ENCODE measurements around the gene DPY19L3. TPM values are rescaled to one million over a fixed set of nuclear protein-coding genes. Genes with fewer than 3 reads are reported as not detected.
"Not testable (repeated sequence)": the region's sequence is repeated elsewhere in the genome, so short reads cannot be mapped to it uniquely, and the experiment has no call there.

DPY19L3 gene
- total and polyA plus RNA-seq, 3 donors from 2014 or later: 23.8 to 79.9 (median 68.9) TPM

GRCh38 chr19:32373585-32374295 lies 31.8 kb upstream of the DPY19L3 start:
- Histone ChIP-seq H3K4me3 (no peak overlapping the region), H3K9me3 (no peaks in the 10 kb centered on the region), H3K27me3 (no peaks in the 10 kb centered on the region), H3K4me1 (no peaks in the 10 kb centered on the region), H3K27ac (no peak overlapping the region), H3K36me3 (ENCODE audit: low read depth, missing control alignments) (no peaks in the 10 kb centered on the region)
- WGBS, 2 donors: 72 to 83% methylated on average over 10 of the region's 10 CpGs
- no peak for DNase-seq
- intact Hi-C loops (cut with DNase I; ENCODE audit: low total_unique reads): no loop called here
- TF ChIP-seq CTCF (IDR thresholded peaks at IDR 0.05) (no peak), POLR2A (IDR thresholded peaks at IDR 0.05) (no peak)

GRCh38 chr19:32374362-32374761 lies 31.2 kb upstream of the DPY19L3 start:
- H3K4me3 ChIP-seq; intact Hi-C loops (cut with DNase I; ENCODE audit: low total_unique reads); DNase-seq; H3K27ac ChIP-seq; H3K36me3 ChIP-seq (ENCODE audit: low read depth, missing control alignments); H3K9me3 ChIP-seq; H3K27me3 ChIP-seq; H3K4me1 ChIP-seq: not testable (repeated sequence)
- WGBS, 2 donors: 88 to 93% methylated on average over 3 of the region's 3 CpGs

DNA sequence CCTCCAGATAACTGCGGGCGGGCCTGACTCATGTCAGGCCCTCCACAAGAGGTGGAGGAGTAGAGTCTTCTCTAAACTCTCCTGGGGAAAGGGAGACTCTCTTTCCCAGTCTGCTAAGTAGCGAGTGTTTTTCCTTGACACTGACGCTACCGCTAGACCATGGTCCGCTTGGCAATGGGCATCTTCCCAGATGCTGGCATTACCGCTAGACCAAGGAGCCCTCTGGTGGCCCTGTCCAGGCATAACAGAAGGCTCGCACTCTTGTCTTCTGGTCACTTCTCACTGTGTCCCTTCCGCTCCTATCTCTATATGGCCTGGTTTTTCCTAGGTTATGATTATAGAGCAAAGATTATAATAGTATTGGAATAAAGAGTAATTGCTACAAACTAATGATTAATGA lies 28.5 kb upstream of the DPY19L3 start:
- H3K9me3 ChIP-seq; H3K4me1 ChIP-seq; DNase-seq; H3K27ac ChIP-seq; intact Hi-C loops (cut with DNase I; ENCODE audit: low total_unique reads); H3K27me3 ChIP-seq; H3K4me3 ChIP-seq; H3K36me3 ChIP-seq (ENCODE audit: low read depth, missing control alignments): not testable (repeated sequence)
- TF ChIP-seq CTCF (IDR thresholded peaks at IDR 0.05): peak in 1 of 3 experiments; percentile 18
- 93 to 95% methylated on average over 9 of the region's 9 CpGs for WGBS, 2 donors

DNA sequence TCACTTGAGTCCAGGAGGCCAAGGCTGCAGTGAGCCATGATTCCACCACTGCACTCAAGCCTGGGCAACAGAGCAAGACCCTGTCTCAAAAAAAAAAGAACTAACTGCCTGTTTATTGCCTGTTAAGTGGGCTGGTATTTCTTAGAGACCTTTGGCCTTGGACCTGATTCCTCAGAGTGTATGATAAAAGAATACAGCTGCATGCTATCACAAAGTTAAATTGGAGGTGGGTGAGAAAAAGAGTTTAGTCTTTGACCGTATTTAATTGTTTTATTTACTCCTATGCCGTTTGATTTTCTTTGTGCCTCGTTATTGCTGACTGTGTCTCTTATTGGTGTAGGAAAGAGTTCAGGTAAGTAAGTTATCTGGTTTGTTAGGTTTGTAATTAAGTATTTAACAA lies 25.3 kb upstream of the DPY19L3 start:
- H3K27ac ChIP-seq: no peak overlapping the region
- intact Hi-C loops (cut with DNase I; ENCODE audit: low total_unique reads): no loop called here
- H3K4me3 ChIP-seq: no peak overlapping the region
- H3K27me3 ChIP-seq: no peaks in the 10 kb centered on the region
- no peak for DNase-seq
- H3K9me3 ChIP-seq: no peaks in the 10 kb centered on the region
- no peak for TF ChIP-seq CTCF (IDR thresholded peaks at IDR 0.05)
- no peak for TF ChIP-seq POLR2A (IDR thresholded peaks at IDR 0.05)
- no peaks in the 10 kb centered on the region for H3K36me3 ChIP-seq (ENCODE audit: low read depth, missing control alignments)
- WGBS, 2 donors: 63 to 67% methylated on average over 3 of the region's 3 CpGs
- no peaks in the 10 kb centered on the region for H3K4me1 ChIP-seq

DNA sequence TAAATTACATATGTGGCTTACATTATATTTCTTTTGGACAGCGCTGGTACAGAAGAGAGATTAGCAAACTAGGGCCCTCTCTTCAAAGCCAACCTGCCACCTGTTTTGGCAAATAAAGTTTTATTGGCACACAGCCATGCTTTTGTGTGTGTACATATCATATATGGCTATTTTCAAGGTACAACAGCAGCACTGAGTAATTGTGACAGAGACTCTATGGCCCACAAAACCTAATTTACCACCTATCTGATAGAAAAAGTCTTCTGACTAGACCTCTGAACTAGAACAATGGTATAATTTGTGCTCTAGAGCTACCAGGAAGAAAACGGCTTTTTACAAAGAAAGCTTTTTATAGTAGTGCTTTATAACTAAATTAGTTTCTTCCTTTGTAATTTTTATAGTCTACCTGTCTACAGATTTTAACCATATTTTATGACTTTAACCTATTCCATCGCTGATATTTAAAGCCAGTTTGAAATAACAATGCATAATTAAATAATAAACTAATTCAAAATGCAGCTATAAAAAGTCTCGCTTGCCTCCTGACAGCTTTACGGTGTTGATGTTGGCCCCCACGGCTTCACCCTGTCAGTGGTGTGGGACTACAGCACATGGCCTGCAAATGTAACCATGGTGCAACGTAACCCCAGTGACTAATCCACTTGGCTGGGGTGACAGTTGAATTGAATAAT lies 17.7 kb upstream of the DPY19L3 start:
- no peaks in the 10 kb centered on the region for H3K4me1 ChIP-seq
- no peak overlapping the region for H3K27ac ChIP-seq
- no peak overlapping the region for H3K4me3 ChIP-seq
- H3K27me3 ChIP-seq: no peaks in the 10 kb centered on the region
- H3K36me3 ChIP-seq (ENCODE audit: low read depth, missing control alignments): no peaks in the 10 kb centered on the region
- WGBS, 2 donors: 78 to 85% methylated on average over 7 of the region's 7 CpGs
- H3K9me3 ChIP-seq: no peaks in the 10 kb centered on the region
- DNase-seq: no peak
- TF ChIP-seq POLR2A (IDR thresholded peaks at IDR 0.05) (no peak), CTCF (IDR thresholded peaks at IDR 0.05) (no peak)
- intact Hi-C loops (cut with DNase I; ENCODE audit: low total_unique reads): no loop called here

Data from testis (tissue), 3 donors.